NCI-H146 (cell line): ENCODE measurements around the gene CCL17.
"Not testable (repeated sequence)": the region's sequence is repeated elsewhere in the genome, so short reads cannot be mapped to it uniquely, and the experiment has no call there.

Source experiments
- DNase-seq: peaks from one replicate; lab custom pipeline; 2025; lab: John Stamatoyannopoulos, UW

CCL17 gene

GRCh38 chr16:57396786-57397185 is 7.8 kb upstream of the CCL17 start:
- no peak for DNase-seq

GRCh38 chr16:57397493-57397892 is 7.1 kb upstream of the CCL17 start:
- DNase-seq = not testable (repeated sequence)

DNA sequence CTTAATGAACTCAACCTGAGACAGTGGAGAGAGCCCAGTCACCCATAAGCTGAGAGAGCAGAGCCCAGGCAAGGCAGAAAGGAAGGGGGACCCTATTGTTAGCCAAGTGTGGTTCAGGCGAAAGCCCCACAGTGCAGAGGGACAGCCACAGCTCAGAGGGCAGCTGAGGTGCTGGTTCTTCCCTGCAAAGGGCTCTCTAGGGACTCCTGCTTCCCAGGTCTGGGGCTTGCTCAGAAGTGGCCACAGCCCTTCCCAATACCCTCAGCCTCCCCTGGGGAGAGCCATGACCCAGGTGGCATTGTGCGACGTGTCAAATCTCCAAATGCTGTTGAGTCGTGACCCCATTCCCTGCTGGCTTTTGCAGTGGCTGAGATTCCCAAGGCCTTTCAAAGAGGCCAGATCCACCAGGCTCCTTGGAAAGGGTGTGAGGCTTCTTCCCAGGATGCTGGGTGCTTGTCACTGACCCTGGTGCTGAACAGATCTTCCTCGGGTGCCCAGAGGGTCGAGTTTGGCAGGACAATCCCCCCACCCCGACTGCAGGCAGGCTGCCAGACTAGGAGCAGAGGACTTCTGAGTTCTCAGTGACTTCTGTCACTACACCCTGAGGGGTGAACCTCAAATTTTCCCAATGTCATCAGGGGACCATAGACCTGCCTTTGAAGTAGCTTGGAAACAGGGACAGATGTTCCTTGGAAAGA is 2.5 kb upstream of the CCL17 start:
- DNase-seq = no peak

GRCh38 chr16:57405097-57405496 is 530 bp downstream of the CCL17 start:
- DNase-seq = no peak

- DNase-seq = no peak
Observed at GRCh38 chr16:57406881-57407280, 2.3 kb downstream of the CCL17 start.

DNA sequence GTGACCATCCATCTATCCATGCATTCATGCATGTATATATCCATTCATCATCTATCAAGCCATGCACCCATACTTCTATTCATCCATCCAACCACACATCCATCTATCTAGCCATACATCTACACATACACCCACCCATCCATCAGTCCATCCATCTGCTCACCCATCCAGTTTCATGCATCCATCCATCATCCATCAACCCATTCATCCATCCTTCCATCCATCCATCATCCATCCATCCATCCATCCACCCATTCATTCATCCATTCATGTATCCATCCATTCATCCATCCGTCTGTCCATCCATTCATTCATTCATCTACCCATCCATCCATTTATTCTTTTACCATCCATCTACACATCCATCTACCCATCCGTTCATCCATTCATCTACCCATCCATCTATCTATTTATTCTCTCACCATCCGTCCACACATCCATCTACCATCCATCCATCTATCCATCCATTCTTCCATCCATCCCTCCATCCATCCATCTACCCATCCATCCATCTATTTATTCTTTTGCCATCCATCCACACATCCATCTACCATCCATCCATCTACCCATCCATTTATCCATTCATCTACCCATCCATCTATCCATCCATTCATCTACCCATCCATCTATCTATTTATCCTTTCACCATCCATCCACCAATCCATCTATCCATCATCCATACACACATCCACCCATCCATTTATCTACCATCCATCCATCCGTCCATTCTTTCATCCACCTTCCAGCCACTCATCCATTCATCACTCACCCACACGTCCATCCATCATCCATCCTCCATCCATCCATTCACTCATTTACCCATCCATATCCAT is 3.2 kb downstream of the CCL17 start:
- no peak for DNase-seq

- no peak for DNase-seq
Observed at GRCh38 chr16:57409065-57409464, 4.5 kb downstream of the CCL17 start.

DNA sequence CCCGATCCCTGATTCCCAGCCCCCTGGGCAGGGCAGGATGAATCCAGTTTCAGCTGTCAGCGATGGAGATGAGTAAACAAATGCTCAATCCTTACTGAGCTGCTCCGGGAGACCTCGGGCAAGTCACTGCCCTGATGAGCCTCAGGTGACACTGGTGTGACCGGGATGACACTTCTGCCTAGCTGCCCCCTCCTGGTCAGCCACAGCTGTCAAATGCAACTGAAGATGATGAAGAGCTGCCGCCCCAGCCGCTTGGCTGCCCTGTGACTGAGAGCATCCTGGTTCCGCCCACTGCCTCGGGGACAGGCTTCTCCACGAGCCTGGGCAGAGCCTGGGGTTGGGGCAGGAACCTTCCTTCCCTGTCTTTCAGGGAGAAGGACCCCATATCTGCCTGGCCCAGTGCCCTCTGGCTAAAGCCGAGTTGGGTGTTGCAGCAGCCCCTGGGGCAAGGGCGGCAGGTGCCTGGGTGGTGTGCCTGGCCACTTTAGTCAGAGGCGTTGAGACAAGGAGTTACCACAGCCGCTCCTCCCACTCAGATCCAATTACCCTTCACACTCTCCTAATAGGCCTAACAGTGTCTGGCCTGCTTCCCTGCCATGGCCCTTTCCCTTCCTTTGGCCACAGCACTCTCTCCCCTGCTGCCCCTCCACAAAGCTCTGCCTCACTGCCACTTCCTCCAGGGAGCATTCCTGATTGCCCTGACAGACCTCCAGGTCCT is 5.5 kb downstream of the CCL17 start:
- DNase-seq = no peak

DNA sequence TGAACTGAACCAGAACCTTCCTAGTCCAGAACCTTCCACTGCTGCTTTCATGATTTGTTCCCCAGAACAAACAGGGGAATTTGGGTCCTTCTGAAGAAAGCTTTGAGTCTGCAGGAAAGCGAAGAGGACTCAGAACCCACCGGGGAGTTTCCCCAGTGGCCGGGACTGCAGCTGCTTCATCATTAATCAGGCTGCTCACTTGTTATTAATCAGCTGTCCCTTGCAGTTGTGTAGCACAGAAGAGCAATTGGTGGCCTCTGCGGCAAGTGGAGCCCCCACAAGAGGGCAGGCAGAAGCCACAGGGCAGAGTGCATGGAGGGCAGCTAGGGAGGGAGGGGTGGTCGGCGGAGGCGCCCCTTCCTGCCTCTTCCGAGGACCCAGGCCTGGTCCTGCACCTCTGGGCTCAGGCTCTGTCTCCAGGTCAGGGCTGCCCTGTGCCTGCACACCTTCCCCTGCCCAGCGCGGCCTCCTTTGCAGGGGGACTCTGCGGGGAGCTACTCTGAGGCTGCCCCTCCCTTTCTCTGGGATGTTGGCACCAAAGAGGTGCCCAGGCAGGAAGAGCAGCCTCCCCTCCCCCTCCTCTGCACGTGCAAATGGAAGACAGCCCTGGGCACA is 6.9 kb downstream of the CCL17 start:
- DNase-seq = no peak

DNA sequence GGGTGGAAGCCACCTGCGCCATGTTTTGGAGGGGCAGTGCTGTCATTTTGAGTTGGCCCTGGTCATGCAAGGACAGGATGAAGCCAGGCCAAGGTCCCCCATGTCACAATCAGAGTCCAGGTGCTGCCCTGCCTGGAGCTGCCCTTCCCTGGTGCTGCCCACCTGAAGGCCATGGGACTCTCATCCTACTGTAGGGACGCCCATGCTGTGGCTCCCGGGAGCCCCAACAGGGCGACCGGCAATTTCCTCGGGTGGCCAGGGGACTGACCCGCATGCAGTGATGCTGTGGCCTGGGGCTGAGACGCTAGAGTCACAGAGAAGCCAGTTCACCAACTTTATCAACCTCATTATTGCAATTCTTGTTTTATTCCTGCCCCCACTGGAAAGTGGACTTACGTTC is 8.0 kb downstream of the CCL17 start:
- DNase-seq = no peak

DNA sequence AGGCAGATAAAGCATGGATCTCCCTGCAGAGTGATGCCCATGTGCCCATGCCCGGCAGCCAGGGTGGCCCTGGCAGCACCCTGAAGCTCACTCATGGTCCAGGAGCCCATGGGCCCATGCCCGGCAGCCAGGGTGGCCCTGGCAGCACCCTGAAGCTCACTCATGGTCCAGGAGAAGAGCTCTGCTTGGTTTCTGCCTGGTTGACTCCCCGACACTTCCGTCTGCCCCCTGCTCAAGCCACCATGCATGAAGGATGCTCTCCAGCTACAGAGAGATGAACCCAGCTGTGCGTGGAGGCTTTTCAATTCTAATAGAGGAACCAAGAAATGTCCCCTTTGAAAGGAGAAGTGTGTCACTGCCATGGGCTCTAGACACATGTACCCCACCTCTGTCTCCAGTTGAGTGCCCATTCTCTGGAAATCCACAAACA is 8.7 kb downstream of the CCL17 start:
- DNase-seq = no peak

DNA sequence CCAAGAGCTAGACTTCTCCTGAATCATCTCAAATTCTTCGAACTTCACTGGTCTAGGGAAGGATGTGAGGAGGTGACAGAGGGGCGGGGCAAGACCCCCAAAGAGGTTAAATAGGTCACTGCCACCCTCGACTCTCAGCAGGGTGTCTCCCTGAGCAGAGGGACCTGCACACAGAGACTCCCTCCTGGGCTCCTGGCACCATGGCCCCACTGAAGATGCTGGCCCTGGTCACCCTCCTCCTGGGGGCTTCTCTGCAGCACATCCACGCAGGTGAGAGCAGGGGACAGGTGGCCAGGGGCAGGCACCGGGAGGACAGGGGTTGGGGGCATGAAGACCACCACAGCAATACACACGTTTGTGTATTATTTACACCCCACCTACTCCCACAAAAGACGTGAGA is 9.2 kb downstream of the CCL17 start:
- DNase-seq = no peak

GRCh38 chr16:57416084-57416483 is 11.5 kb downstream of the CCL17 start:
- DNase-seq = no peak

DNA sequence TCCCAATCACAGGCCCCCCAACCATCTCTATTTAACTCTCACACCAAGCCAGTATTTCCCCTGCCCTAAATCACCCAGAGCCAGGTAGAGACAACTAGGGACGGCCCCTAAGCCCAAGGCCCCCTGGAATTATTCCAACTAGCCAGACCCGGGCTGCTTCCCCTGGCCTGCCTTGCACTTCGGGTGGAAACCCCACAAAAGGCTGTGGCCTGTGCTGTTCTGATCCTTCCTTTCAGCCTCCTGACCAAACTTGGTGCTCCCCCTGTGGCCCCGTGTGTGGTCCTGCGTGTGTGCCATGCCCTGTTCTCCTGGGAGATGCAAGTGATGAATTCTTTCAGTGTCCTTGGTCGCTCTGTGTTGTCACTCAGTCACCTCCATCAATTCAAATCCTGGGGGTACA is 14.9 kb downstream of the CCL17 start:
- DNase-seq = no peak

DNA sequence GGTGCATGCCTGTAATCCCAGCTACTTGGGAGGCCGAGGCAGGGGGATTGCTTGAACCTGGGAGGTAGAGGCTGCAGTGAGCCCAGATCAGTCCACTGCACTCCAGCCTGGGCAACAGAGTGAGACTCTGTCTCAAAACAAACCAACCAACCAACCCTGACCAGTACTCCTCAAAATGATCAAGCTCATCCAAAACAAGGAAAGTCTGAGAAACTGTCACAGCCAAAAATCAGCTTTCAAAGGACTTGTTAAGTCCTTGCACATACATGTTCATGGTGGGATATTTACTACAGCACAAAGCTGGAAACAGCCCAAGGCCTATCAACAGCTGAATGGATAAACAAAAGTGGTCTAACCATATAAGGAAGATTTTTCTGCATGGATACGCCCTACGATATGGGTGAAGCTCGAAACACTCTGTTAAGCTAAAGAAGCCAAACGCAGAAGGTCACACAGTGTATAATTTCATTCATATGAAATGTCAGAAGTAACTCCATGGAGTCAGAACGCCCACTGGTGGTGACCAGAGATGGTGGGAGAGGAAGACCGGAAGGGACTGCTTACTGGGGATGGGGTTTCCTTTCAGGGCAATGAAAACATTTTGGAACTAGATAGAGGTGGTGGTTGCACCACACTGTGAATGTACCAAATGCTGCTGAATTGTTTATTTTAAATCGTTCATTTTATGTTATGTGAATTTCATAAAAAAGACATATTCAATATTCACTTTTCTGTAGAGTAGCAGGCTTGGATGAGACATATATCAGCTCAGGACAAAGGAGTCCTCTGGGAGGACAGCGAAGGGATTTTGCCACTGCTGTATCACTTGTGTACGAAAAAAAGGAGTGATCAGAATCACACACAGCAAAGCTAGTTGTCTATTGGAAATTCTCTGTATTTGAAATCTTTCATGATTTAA is 17.7 kb downstream of the CCL17 start:
- peak; percentile 54 for DNase-seq

DNA sequence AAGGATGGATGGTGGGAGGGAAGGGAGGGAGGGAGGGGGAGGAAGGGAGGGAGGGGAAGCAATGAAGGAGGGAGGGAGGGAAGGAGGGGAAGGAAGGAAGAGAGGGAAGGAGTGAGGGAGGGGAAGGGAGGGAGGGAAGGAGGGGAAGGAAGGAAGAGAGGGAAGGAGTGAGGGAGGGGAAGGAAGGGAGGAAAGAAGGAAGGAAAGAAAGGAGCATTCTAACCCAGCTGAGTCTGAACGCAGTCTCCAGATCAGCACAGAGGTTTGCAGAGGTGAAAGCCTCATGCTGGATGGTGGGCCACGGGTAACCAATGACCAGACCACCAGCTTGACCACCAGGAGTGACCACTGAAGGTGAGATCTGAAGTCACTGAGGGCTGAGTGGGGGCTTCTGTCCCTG is 18.6 kb downstream of the CCL17 start:
- no peak for DNase-seq

- DNase-seq = no peak
Observed at GRCh38 chr16:57424583-57424982, 20.0 kb downstream of the CCL17 start.

GRCh38 chr16:57426356-57426755 is 21.8 kb downstream of the CCL17 start:
- no peak for DNase-seq

GRCh38 chr16:57427307-57427706 is 22.7 kb downstream of the CCL17 start:
- no peak for DNase-seq

- no peak for DNase-seq
Observed at GRCh38 chr16:57427824-57428223, 23.3 kb downstream of the CCL17 start.

- DNase-seq = no peak
Observed at GRCh38 chr16:57430955-57431354, 26.4 kb downstream of the CCL17 start.
